Measurements from ENCODE around the gene CACNA2D1. TPM values are rescaled to one million over a fixed set of nuclear protein-coding genes. Genes with fewer than 3 reads are reported as not detected.
A peak's percentile ranks its signal among the peaks of the same experiment; 100 is the strongest.

CACNA2D1 gene
- total RNA-seq, 4 donors from 2014 or later: 17.7 to 22.0 (median 18.4) TPM

DNA sequence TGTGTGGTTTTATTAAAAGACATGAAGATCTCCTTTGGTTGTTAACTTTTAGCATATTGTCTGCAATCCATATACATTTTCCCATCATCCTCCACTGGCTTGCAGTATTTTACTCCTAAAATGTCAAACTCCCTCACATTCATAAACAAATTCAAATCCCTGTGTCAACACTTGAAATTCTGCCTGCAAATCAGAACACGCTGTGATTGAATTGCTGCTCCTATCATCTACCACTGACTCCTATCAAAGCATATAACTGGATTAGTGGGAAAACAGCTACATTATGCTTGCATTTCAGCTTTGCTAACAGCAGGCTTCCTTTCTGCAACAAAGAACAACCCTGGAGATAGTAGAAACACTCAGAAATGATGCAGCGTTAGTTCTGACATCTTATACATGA, 392.0 kb downstream of the CACNA2D1 start:
- TF ChIP-seq, protein P1, sequence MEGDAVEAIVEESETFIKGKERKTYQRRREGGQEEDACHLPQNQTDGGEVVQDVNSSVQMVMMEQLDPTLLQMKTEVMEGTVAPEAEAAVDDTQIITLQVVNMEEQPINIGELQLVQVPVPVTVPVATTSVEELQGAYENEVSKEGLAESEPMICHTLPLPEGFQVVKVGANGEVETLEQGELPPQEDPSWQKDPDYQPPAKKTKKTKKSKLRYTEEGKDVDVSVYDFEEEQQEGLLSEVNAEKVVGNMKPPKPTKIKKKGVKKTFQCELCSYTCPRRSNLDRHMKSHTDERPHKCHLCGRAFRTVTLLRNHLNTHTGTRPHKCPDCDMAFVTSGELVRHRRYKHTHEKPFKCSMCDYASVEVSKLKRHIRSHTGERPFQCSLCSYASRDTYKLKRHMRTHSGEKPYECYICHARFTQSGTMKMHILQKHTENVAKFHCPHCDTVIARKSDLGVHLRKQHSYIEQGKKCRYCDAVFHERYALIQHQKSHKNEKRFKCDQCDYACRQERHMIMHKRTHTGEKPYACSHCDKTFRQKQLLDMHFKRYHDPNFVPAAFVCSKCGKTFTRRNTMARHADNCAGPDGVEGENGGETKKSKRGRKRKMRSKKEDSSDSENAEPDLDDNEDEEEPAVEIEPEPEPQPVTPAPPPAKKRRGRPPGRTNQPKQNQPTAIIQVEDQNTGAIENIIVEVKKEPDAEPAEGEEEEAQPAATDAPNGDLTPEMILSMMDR (IDR thresholded peaks at IDR 0.05): no peak
- no peak for TF ChIP-seq POLR2A (IDR thresholded peaks at IDR 0.05)
- TF ChIP-seq EP300 (IDR thresholded peaks at IDR 0.05): no peak
- Histone ChIP-seq H3K4me3 (no peak overlapping the region), H3K36me3 (peaks cover 0 to 5% (median 0%) of the 10 kb centered on the region in 3 donors), H3K27me3 (no peaks in the 10 kb centered on the region), H3K27ac (no peak overlapping the region), H3K4me1 (peaks cover 0 to 3% (median 0%) of the 10 kb centered on the region in 4 donors), H3K9me3 (no peaks in the 10 kb centered on the region)
- WGBS, 2 donors: 48 to 54% methylated on average over 2 of the region's 2 CpGs
- no peak for DNase-seq (ENCODE audit: low spot score in 2 of 2)

- no peak overlapping the region for H3K27ac ChIP-seq
- DNase-seq (ENCODE audit: low spot score in 2 of 2): no peak
- H3K4me1 ChIP-seq: peaks cover 0 to 3% (median 0%) of the 10 kb centered on the region in 4 donors
- whole genome bisulfite sequencing, 2 donors: 72 to 82% methylated on average over 4 of the region's 4 CpGs
- TF ChIP-seq POLR2A (IDR thresholded peaks at IDR 0.05): no peak
- TF ChIP-seq, protein P1 (IDR thresholded peaks at IDR 0.05): no peak
- TF ChIP-seq EP300 (IDR thresholded peaks at IDR 0.05): no peak
- no peaks in the 10 kb centered on the region for H3K36me3 ChIP-seq
- no peak overlapping the region for H3K4me3 ChIP-seq
- H3K9me3 ChIP-seq: no peaks in the 10 kb centered on the region
- no peaks in the 10 kb centered on the region for H3K27me3 ChIP-seq
These were observed 392.8 kb downstream of the CACNA2D1 start for GRCh38 chr7:82050792-82051191.

- 82 to 84% methylated on average over 1 of the region's 1 CpG for WGBS, 2 donors
- Histone ChIP-seq H3K27me3 (no peaks in the 10 kb centered on the region), H3K4me3 (no peak overlapping the region), H3K4me1 (peaks cover 0 to 3% (median 0%) of the 10 kb centered on the region in 4 donors), H3K27ac (no peak overlapping the region), H3K9me3 (no peaks in the 10 kb centered on the region), H3K36me3 (no peaks in the 10 kb centered on the region)
- no peak for TF ChIP-seq EP300 (IDR thresholded peaks at IDR 0.05)
- no peak for DNase-seq (ENCODE audit: low spot score in 2 of 2)
These were observed 393.6 kb downstream of the CACNA2D1 start for GRCh38 chr7:82049891-82050533.

DNA sequence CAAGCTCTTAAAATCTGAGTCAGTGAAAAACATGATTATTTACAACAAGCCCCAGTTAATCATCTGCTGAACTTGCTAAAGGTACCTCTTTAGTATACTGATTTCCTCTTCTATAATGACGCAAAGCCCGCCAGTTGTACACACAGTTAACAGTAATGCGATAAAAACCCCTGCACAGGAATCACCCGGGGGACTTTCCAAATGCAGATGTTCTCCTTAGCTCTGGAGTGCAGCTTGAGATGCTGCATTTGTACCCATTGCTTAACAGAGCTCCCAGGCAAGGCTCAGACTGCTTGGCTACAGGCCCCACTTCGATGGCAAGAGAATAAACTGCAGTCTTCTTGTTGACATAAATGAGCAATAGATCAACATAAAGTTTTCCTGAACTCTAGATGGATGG, 394.1 kb downstream of the CACNA2D1 start:
- TF ChIP-seq POLR2A (IDR thresholded peaks at IDR 0.05): no peak
- TF ChIP-seq, protein P1 (IDR thresholded peaks at IDR 0.05): no peak
- no peak for TF ChIP-seq EP300 (IDR thresholded peaks at IDR 0.05)
- DNase-seq (ENCODE audit: low spot score in 2 of 2): no peak
- 64 to 68% methylated on average over 5 of the region's 5 CpGs for WGBS, 2 donors
- Histone ChIP-seq H3K9me3 (no peaks in the 10 kb centered on the region), H3K4me3 (no peak overlapping the region), H3K27me3 (no peaks in the 10 kb centered on the region), H3K36me3 (no peaks in the 10 kb centered on the region), H3K4me1 (peaks cover 0 to 4% (median 2%) of the 10 kb centered on the region in 4 donors), H3K27ac (no peak overlapping the region)

GRCh38 chr7:82044497-82045080, 399.0 kb downstream of the CACNA2D1 start:
- H3K4me1 ChIP-seq: peaks cover 0 to 4% (median 0%) of the 10 kb centered on the region in 4 donors
- DNase-seq (ENCODE audit: low spot score in 2 of 2): peak in 1 of 2 donors; percentile 76
- WGBS, 2 donors: 6 to 13% methylated on average over 2 of the region's 2 CpGs
- no peaks in the 10 kb centered on the region for H3K9me3 ChIP-seq
- H3K27ac ChIP-seq: no peak overlapping the region
- H3K36me3 ChIP-seq: no peaks in the 10 kb centered on the region
- no peaks in the 10 kb centered on the region for H3K27me3 ChIP-seq
- TF ChIP-seq POLR2A (IDR thresholded peaks at IDR 0.05): no peak
- TF ChIP-seq, protein P1 (IDR thresholded peaks at IDR 0.05): peak; percentile 43 to 62 (median 58)
- no peak overlapping the region for H3K4me3 ChIP-seq
